NB4 (cell line): ENCODE measurements around the gene PLEKHO2.

Source experiments
- MYC ChIP-seq: IDR thresholded peaks from 2 replicates; pipeline ENCODE4 v1.6.1; 2011; ENCODE audit warnings: low read depth, low read length
- TF ChIP-seq, protein P1 (sequence below): IDR thresholded peaks from one replicate; pipeline ENCODE4 v1.5.1; 2012; ENCODE audit warnings: low read depth, low read length

DNA sequence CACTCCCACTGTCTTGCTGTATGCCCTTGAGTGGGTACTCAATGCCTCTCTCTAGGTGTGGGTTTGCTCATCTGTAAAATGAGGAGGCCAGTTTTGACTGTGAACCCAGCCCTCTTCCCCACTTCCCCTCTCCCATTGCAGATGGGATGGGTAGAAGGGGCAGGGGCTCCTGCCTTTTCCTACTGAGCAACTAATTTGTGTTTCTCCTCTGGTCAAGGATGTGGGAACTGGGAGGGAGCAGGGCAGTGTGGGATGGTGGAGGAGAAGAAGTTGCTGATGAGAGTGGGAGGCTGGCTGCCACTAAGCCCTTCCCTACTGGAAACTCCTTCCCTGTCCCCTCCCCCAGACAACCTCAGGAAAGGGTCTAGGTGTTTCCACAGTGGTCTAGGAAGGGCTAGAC lies 49.8 kb downstream of the PLEKHO2 start:
- TF ChIP-seq, protein P1, sequence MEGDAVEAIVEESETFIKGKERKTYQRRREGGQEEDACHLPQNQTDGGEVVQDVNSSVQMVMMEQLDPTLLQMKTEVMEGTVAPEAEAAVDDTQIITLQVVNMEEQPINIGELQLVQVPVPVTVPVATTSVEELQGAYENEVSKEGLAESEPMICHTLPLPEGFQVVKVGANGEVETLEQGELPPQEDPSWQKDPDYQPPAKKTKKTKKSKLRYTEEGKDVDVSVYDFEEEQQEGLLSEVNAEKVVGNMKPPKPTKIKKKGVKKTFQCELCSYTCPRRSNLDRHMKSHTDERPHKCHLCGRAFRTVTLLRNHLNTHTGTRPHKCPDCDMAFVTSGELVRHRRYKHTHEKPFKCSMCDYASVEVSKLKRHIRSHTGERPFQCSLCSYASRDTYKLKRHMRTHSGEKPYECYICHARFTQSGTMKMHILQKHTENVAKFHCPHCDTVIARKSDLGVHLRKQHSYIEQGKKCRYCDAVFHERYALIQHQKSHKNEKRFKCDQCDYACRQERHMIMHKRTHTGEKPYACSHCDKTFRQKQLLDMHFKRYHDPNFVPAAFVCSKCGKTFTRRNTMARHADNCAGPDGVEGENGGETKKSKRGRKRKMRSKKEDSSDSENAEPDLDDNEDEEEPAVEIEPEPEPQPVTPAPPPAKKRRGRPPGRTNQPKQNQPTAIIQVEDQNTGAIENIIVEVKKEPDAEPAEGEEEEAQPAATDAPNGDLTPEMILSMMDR, result no peak
- TF ChIP-seq MYC, result no peak
